Glutamatergic neuron (in vitro differentiated cells): ENCODE measurements around the gene IL22RA2. TPM values are rescaled to one million over a fixed set of nuclear protein-coding genes. Genes with fewer than 3 reads are reported as not detected.

ENCODE experiments used
- DNase-seq: peaks from one replicate; pipeline ENCODE4 v3.0.0; 2022
- H3K27ac Mint-ChIP-seq: one replicate; pipeline ENCODE4 v1.8.0; 2020; ENCODE audit warnings: mild to moderate bottlenecking, mixed read lengths, inconsistent platforms; ENCODE audit not compliant: unreplicated experiment
- H3K27me3 Mint-ChIP-seq: one replicate; pipeline ENCODE4 v1.8.0; 2020; ENCODE audit warnings: mild to moderate bottlenecking, moderate library complexity, mixed read lengths, inconsistent platforms; ENCODE audit not compliant: unreplicated experiment
- H3K36me3 Mint-ChIP-seq: one replicate; pipeline ENCODE4 v1.8.0; 2020; ENCODE audit warnings: mild to moderate bottlenecking, mixed read lengths, inconsistent platforms; ENCODE audit not compliant: unreplicated experiment
- H3K4me1 Mint-ChIP-seq: one replicate; pipeline ENCODE4 v1.8.0; 2020; ENCODE audit warnings: mild to moderate bottlenecking, low read depth, mixed read lengths, inconsistent platforms; ENCODE audit not compliant: unreplicated experiment
- H3K4me3 Mint-ChIP-seq: one replicate; pipeline ENCODE4 v1.8.0; 2020; ENCODE audit warnings: mild to moderate bottlenecking, mixed read lengths, inconsistent platforms; ENCODE audit not compliant: unreplicated experiment
- H3K9me3 Mint-ChIP-seq: one replicate; pipeline ENCODE4 v1.8.0; 2020; ENCODE audit warnings: mild to moderate bottlenecking, moderate library complexity, mixed read lengths, inconsistent platforms; ENCODE audit not compliant: unreplicated experiment
- CTCF ChIP-seq: fragments of 200-600 bp; sonication (generic); IDR thresholded peaks from one replicate; pipeline ENCODE4 v1.5.0; 2021; ENCODE audit not compliant: partially characterized antibody, unreplicated experiment
- total RNA-seq: library from RNA; stranded (reverse); fragmentation: NEBNext Ultra II Directional; extraction: Animal tissue kit (Norgen Biotek cat#: 25700); gene quantifications from one replicate; pipeline ENCODE4 v1.2.1, GENCODE V29; 2021; ENCODE audit not compliant: unreplicated experiment

IL22RA2 gene
- total RNA-seq, 1 donor from 2014 or later: not detected

DNA sequence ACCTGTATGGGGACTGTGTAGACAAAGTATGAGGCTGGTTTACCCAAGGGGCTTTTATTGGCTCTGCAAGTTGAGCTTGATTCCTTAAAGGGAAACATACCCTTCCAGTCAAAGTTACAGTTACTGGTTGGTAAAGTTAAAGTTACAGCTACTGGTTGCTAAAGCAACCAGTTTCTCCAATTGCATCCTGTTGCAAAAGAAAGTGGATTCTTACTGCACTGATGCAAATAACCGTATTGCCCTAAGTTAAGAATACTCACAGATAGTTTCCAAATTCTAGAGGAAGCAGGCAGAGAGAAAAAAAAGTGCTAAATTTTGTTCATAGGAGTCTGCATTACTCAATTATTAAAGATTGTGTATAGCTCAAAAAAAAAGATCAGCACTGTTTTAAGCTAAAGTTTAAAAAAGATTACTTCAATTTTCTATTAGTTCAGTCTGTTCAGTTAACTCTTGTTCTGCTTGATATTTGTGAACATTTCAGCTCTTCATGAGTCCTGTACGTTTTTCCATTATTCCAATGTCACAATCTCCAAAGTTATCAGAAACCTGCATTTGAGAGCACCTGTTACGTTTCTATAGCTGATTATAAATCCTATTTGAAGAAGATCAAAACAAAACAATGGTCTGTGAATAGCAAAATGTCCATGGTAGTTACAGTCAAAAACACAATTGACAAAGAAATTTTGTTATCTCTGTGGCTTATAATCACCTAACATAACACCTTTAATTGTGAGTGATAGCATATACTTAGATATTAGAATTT lies 8.6 kb upstream of the IL22RA2 start:
- H3K27me3 Mint-ChIP-seq: no peaks in the 10 kb centered on the region
- no peaks in the 10 kb centered on the region for H3K4me1 Mint-ChIP-seq
- DNase-seq: no peak
- H3K4me3 Mint-ChIP-seq: no peak overlapping the region
- no peak overlapping the region for H3K27ac Mint-ChIP-seq
- no peak for TF ChIP-seq CTCF
- peaks cover 11% of the 10 kb centered on the region for H3K9me3 Mint-ChIP-seq
- peaks cover 21% of the 10 kb centered on the region for H3K36me3 Mint-ChIP-seq

GRCh38 chr6:137177611-137178010 lies 4.2 kb upstream of the IL22RA2 start:
- H3K27me3 Mint-ChIP-seq: peaks cover 2% of the 10 kb centered on the region
- H3K9me3 Mint-ChIP-seq: peaks cover 7% of the 10 kb centered on the region
- DNase-seq: no peak
- no peak overlapping the region for H3K27ac Mint-ChIP-seq
- no peaks in the 10 kb centered on the region for H3K4me1 Mint-ChIP-seq
- no peak overlapping the region for H3K4me3 Mint-ChIP-seq
- H3K36me3 Mint-ChIP-seq: peaks cover 16% of the 10 kb centered on the region
- TF ChIP-seq CTCF: no peak

DNA sequence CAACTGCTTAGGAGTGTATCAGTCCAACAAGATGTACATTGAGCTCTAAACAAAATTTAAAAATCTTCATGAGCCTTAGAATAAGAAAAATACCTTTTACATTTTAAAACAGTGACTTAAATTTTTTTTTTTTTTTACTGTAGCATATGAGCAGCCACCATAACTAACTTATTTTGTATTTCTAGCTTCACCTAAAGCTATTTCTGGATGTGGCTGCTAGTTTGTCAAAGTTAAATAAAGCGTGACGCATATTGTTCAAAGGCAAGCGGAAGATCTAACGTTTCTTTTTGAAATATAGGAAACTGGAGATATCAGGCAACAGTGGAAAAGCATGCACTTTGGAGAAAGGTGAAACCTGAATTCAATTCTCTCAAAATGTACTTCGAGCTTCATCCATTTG lies 3.3 kb upstream of the IL22RA2 start:
- no peak for TF ChIP-seq CTCF
- H3K4me1 Mint-ChIP-seq: no peaks in the 10 kb centered on the region
- H3K36me3 Mint-ChIP-seq: peaks cover 9% of the 10 kb centered on the region
- H3K9me3 Mint-ChIP-seq: peaks cover 4% of the 10 kb centered on the region
- no peak for DNase-seq
- H3K27me3 Mint-ChIP-seq: peaks cover 2% of the 10 kb centered on the region
- no peak overlapping the region for H3K4me3 Mint-ChIP-seq
- no peak overlapping the region for H3K27ac Mint-ChIP-seq

- H3K27ac Mint-ChIP-seq: no peak overlapping the region
- H3K36me3 Mint-ChIP-seq: peaks cover 10% of the 10 kb centered on the region
- peaks cover 4% of the 10 kb centered on the region for H3K9me3 Mint-ChIP-seq
- DNase-seq: no peak
- H3K4me1 Mint-ChIP-seq: no peaks in the 10 kb centered on the region
- TF ChIP-seq CTCF: no peak
- no peak overlapping the region for H3K4me3 Mint-ChIP-seq
- peaks cover 2% of the 10 kb centered on the region for H3K27me3 Mint-ChIP-seq
These were observed 2.4 kb upstream of the IL22RA2 start for GRCh38 chr6:137175868-137176245.

- H3K4me3 Mint-ChIP-seq: no peak overlapping the region
- DNase-seq: no peak
- no peak overlapping the region for H3K27ac Mint-ChIP-seq
- no peak for TF ChIP-seq CTCF
- no peaks in the 10 kb centered on the region for H3K4me1 Mint-ChIP-seq
- H3K9me3 Mint-ChIP-seq: peaks cover 4% of the 10 kb centered on the region
- peaks cover 2% of the 10 kb centered on the region for H3K27me3 Mint-ChIP-seq
- peaks cover 15% of the 10 kb centered on the region for H3K36me3 Mint-ChIP-seq
These were observed 1.9 kb upstream of the IL22RA2 start for GRCh38 chr6:137175157-137175867.
